HG02981 (cell line): Measurements from ENCODE around the gene PTER.

ENCODE experiments used
- ATAC-seq: cut with Tn5 transposase; IDR thresholded peaks from one replicate; pipeline ENCODE4 v1.9.1; 2021; ENCODE audit warnings: mild to moderate bottlenecking, moderate library complexity; ENCODE audit not compliant: unreplicated experiment

The PTER gene

DNA sequence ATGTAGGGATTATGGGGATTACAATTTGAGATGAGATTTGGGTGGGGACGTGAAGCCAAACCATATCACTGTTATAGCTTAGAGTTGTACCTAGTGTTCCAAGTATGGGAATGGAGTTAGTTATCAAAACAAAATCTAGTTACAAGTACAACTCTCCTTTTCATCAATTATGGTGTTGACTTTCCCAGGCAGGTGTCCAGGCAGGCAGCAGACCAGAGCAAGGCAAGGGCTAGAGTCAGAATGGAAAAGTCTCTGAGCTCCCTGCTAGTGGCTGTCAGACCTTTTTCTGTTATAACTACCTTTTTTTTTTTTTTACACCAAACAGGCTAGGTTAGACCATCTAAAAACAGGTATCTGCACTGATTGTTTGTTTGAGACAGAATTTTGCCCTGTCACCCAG is 29.2 kb downstream of the PTER start:
- no peak for ATAC-seq

DNA sequence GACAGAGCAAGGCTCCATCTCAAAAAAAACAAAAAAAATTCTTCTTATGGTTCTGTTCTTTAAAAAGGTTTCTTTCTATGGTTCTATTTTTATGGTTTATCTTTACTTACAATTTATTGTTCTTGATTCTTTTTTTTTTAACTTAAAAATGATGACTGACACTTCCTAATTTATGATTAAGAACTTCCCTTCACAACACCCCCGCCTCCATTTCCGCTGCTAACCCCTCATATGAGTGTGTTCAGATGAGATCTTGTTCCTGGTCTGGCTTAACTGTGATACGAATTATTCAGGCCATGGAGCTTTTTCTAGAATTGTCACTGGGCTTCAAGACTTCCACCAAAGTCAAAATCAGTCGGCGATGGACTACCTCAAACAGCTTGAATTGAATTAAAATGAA is 33.9 kb downstream of the PTER start:
- no peak for ATAC-seq

DNA sequence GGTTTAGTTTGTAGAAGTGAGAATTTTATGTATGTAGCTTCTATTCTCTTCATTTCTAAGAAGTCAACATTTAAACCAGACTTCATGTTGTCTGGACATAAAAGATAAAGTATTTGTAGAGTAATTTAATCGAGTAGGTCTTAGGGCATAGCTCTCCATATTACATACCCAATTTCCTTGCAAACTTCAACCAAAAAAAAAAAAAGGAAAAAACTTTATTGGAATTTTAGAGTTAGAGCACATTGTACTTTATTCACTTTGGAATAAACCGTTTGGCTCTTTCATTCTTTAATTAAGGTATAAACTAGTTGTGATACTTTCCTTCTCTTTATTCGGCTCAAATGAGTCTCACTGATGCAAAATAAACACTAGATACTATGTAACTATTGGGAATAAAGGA is 36.0 kb downstream of the PTER start:
- no peak for ATAC-seq

DNA sequence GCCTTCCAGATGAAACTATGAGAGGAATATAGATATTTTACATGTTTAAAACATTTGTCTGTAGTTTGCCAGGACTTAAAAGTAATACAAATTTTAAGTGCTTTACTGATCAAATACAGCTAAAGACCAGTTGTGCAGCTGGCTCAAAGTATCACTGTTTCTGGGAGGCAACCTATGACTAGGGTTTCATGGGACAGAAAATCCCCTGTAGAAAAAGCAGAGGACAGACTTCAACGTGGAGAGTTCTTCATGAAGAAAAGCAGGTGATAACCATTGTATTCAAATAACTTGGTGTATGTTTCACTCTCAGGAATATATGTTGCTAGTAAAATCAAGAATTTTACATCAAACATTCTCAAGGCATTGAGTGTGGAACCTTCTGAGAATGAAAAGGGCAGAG is 40.9 kb downstream of the PTER start:
- ATAC-seq: no peak

DNA sequence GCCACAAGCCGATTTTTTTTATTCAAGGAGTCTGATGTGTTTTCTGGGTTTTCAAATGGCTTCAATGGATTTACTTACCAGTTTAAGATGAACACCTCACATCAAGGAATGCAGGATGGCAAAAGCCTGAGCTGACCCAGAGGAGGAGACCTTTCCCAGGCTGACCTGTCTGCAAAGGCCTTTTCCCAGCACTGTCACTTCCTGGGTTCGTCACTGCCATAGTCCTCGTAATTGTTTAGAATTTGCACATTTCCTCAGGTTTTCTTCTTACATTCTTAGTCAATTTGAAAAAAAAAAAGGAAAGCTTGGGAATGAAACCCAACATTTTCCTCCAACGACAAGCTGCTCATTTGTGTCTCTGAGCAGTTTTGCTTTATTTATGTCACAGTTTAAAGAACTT is 42.0 kb downstream of the PTER start:
- ATAC-seq: no peak

DNA sequence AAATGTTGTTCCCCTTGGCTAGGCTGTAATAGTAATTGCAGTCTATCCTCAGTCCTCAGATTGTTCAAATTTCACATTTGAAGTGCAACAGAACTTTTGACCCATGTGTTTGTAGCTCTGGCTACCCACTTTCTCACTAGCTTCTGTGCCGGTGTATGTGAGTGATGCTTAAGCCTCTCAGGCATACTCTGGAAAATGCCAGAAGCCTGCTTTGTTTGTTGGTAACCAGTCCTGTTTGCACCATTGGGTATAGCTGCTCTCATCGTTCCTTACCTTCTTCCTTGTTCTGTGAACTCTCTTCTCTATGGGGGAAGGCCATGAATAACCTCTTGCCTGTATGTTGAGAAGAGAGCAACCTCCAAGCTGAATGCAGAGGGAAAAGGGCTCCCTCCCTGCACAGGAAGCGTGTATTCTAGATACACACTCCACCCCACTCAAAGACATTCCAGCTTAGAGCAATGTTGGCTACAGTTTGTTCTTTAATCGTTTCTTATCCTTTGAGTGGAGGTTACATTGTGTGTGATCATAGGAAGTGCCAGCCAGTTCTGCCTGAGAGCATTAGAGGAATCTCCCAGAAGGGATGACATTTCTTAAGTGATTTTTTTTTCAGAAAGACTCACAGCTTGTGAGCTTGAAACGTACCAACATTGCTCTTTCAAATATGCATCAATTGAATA is 44.4 kb downstream of the PTER start:
- no peak for ATAC-seq

DNA sequence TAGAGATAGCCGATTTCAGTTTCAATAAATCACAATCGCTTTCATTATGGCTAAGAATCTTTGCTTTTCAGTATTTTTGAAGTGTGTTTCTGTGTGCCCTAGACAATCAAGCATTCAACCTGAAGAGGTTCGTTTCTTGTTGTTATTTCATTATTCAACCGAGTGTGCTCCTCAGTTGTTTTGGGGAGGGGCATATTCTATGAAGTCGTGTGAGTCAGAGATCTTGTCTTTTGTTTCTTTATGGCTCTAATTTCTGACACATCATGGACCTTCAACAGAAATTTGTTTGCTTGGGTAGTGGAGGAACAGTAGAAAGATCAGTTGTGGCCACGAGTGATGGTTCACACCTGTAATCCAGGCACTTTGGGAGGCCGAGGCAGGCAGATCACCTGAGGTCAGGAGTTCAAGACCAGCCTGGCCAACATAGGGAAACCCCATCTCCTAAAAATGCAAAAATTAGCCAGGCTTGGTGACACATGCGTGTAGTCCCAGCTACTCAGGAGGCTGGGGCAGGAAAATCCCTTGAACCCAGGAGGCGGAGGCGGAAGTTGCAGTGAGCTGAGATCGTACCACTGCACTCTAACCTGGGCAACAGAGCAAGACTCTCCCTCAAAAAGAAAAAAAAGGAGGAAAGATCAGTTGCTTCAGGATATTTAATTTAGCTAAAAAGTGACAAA is 46.6 kb downstream of the PTER start:
- no peak for ATAC-seq

DNA sequence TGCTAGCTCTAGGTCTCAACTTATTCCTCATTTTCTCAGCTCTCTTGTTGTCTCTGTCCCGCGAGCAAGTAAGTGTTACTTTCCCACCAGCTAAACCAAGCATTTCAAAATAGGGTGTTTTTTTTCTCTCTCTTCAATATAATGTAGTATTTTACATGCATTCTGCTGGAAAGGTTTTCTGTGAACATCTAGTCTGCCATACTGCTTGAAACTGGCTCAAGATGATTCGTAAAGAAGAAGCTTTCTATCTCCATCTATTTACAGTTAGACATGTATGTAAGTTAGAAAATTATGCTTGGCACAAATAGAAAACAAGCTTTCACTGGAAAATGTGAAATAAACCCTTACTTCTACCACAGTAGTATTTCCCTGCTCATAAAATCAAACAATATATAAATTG is 53.7 kb downstream of the PTER start:
- ATAC-seq: no peak

DNA sequence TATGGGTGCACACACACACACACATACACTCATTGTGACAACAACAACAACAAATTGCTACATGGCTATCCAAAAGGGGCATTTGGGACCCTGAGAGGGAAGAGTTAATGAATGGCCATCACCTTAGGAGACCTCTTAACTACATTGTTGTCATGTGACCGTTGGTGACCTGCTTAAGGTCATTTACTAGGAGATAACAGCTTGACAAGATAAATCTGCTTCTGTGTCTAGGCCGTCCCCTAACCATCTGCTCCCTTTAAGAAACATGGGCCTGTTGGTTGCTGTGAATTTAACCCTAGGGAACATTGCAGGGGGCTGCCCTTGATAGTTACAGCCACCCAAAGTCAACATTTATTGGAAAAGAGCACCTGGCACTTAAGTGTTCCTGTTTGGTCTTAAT is 55.1 kb downstream of the PTER start:
- no peak for ATAC-seq

DNA sequence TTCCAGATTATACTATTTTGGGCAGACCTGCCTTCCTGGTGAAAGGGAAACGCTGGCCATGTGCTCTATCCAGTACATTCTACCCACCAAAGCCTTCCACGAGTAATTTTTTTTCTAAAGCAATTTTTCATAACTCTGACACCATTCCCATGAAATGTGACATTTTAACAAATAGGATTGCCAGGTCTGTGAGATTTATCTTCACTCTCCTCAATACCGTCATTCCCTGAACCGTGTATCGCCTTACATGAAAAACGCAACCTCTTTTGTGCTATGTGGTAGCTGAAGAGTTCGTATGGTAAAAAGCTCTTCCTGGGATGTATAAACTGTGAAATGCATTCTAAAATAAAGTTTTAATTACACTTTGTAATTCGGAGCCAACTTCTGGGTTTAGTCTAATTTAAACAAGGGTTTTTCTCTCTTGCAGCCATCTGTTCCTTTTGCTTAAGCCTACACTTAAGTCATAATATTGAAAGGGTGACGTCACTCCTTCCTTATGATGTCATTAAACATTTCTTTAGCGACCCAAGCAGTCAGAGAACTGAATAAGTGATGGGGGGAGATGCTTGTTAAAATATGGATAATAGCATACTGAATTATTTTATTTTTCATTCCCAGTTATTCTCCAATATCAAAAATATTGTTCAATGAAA is 57.2 kb downstream of the PTER start:
- no peak for ATAC-seq

DNA sequence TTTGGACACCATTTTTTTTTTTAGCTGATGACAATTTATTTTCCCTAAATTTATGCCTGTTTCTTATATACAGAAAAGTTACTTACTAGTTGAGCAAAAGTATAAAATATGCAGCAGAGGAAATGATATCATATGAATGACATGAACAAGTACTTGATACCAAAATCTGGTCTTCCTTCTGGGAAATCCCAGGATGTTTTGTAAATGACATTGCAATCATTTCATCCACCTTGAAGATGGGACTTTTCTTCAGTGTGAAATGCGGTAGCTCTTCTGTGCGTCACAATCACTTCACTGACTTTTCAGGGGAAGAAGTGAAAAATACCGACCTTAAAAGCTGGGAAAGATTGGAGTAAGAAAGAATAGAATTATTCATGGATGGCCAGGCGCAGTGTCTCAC is 61.1 kb downstream of the PTER start:
- ATAC-seq: no peak

DNA sequence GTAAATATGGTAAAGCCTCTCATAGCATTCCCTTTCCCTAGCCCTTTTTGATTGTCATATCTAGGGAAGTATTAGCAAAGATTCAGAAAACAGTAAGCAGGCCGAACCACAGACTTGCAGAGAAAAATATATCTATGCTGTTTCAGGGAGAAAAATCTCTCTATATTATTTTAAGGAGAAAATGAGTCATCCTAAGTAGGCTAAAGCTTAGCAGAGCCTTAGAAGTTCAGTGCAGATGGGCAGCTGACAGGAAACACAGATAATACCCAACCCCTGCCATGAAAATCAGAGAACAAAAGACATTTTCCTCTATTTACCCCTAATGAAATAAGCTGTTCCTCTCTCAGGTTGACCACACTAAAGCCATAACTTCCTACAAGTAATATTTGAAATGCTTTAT is 68.4 kb downstream of the PTER start:
- ATAC-seq: no peak

DNA sequence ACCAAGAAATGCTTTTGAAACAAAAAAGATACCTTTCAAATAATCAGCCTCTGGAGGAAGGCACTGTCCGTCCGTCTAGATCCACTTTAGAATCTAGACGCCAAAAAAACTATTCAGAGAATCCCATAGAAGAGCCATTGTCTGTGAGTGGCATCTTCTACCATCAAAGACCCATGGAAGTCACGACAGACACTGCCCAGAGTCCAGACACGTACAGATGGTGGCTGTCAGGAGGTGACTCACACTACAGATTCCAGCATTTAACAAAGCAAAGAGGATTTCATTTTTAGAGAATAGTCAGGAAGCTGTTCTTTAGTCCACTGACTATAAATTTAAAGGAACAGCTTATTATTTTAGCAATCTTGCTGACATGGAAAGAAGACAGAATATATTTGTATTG is 73.2 kb downstream of the PTER start:
- no peak for ATAC-seq

DNA sequence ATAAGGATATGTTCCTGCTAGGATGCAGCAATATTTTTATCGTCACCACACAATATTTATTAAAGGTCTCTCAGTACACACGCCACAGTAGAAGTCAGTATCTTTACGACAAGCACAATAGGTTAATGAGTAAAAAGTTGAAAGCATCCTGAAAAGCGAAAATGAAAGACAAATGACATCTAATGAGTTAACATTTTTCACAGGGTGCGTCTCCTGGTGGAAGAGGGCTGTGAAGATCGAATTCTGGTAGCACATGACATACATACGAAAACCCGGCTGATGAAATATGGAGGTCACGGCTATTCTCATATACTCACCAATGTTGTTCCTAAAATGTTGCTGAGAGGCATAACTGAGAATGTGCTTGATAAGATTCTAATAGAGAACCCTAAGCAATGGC is 74.0 kb downstream of the PTER start:
- ATAC-seq: no peak

DNA sequence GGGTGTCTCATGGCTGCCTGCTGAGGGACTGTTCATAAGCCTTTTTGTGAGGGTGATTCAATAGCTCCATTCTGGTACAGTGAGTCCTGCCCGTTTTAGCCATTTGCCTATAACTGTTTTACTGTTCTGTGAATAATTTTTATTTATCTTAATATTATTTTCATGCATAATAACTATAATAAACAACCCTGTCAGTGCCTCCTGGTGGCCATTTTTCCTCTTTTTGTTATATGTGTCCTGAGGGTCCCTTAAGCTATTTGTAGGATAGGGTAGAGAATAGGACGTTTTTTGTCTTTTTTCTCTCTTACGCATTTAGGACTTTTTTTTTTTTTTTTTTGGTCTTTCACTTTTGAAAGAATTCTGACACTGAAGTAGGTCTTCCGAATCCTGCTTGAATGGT is 82.0 kb downstream of the PTER start:
- ATAC-seq: no peak

DNA sequence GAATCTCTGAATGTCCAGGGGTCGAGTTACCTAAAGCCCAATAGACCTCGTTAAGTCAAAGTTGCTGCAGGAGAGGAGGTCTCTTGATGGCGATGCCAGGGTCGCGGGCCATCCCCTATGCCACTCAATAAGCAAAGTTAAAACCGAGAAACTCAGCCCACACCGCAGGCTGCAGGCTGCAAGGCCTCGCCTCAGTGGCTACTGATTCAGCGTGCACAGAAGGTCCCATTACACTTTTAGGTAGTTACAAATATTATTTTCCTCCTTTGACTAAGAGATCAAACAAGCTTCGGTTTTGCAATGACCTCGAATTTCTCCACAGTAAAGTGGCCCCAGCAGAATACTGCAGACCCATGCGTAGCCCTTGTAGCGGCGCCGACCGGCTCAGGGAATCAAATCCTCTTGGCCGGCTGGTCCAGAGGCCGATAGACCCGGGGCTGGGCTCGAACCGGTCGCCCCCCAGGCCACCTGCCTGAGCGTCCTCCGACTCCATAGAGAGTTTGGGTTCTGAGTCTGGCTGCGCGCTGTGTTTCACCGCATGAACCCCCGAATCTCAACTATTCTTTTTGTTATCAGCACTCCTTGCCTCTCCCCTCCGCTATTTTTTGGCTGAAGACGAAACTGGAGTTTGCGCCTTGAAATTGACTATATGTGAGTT is 82.6 kb downstream of the PTER start:
- ATAC-seq: no peak

DNA sequence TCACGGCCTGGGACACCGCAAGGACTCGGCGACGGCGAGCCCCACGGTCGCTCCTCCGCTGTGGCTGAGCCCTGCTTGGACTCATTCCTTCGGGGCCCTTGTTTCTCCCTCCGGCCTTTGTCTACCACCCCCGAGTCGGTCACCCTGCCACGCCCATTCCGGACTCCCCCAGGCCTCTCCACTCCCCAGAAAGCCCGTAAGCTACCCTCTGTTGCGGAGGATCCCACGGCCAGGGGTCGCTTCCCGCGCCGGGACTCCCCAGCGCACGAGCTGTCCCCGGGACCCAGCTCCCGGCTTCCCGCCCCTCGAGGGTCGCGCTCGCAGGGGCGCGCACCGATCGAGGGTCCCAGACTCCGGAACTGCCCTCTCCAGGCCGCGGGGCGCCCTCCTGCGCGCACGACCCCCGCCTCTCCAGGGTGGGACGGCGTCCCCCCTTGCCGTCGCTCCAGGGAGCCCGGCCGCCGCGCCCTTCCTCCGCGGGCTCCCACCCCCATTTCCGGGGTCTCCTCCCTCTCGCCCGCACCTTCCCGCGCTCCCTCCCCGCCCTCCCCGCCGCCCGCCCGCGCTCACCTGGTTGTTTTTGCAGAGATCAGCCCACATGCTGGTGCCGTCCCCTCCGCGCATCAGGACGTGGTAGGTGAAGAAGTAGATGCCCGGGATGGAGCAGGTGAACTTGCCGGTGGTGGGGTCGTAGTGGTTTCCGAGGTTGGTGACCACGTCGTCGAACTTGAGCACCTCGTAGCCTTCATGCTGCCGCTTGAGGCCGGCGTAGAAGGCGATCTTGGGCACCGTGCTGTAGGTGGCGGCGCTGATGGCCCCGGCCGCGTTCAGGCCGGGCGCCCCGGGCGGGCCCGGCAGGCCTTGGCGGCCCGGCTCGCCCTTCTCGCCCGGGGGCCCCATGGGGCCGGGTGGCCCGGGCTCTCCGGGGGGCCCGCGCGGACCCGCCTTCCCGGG is 83.4 kb downstream of the PTER start:
- ATAC-seq: peak; percentile 25

DNA sequence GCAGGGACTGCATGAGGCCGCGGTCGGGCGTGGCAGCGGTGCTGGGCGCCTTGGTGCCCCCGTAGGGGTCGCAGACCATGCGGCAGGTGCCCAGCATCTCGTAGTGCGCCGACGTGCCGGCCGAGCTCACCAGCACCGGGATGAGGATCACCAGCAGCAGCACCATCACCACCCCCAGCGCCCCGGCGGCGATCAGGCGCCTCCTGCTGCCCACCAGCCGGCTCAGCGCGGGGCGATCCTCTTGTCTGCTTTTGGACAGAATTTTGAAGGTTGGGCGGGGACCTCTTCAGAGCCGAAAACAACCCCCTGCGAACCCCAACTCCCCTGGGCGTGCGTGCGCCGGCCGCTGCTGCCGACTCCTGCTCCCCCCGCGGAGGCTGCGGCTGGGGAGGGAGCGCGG is 84.1 kb downstream of the PTER start:
- peak; percentile 52 for ATAC-seq

DNA sequence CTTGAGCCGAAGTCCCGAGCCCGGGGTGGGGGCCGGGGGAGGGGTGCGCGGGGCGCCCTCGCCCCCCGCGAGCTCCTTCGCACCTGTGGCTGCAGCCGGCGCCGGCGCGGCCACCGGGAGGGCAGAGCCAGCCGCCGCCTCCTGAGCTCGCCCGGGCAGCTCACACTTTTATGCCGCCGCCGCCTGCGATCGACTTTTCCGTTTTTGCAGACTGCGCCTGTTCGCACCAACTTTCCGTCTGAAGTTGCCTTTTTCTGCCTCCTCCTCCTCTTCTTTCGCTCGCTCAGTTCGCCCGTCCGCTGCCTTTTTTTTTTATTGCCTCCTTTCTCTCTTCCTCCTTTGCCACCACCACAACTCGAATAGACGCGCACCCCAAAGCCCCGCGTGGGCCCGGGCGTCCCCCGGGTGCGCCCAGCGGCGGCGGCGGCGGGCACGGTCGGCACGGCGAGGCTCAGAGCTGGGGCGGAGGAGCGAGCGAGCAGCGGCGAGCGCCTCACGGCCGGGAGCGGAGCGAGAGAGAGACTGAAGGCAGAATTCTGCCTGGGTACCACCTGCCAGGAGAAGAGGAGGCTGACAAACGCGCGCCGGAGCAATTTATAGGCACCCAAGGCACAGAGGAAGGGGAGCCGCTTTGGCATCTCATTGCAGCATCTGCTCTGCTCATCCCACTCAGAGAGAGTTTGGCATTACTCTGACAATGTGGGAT is 84.7 kb downstream of the PTER start, which contains the start of gene C1QL3:
C1QL3 (minus strand) TSS at position 569 of the 706 bp plus-strand sequence. CDS start 814 bp downstream, outside the sequence.
- peak; percentile 35 for ATAC-seq

DNA sequence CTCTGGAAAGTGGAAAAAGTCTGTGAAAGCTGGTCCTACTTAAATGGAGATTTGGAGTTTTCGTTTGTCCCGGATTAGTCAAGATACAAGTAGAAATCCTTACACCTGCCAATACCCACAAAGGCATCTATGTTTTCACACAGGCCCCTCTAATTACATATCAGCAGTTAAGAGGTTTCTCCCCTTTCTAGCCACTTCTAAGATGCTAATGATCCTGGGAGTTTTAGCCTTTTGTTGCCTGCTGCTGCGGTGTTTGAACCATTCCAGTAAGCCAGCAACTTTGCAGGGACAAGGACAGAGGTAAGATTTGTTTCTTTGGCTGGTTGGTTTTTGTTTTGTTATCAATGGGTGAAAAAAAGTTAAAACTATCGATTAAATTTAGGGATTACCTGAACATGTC is 90.6 kb downstream of the PTER start:
- no peak for ATAC-seq
